ENCODE results near the gene FOLR1.

Gene FOLR1

DNA sequence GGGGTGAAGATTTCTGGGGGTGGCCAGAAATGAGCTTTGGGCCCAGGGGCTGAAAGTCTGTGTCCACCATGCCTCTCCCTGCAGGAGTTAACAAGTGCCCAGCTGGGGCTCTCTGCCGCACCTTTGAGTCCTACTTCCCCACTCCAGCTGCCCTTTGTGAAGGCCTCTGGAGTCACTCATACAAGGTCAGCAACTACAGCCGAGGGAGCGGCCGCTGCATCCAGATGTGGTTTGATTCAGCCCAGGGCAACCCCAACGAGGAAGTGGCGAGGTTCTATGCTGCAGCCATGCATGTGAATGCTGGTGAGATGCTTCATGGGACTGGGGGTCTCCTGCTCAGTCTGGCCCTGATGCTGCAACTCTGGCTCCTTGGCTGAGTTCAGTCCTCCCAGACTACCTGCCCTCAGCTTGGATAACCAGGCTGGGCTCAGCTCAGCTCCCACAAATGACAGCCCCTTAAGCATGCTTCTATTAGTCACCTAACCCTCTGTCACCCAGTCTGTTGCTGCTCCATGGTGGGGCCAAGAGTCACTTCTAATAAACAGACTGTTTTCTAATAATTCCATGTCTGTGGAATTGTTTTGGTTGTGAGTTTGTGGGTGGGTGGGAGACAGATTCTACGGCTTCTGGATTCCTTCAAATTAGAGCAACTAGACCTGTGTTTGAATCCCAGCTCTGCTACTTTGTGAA is 29.6 kb downstream of the FOLR1 start:
- H3K4me3 ChIP-seq (ENCODE audit: low read depth, low read length), result no peak overlapping the region
- in situ Hi-C loops (cut with HindIII; ENCODE audit: low sequenced_read_pairs), result no loop called here
- TF ChIP-seq, protein P1, sequence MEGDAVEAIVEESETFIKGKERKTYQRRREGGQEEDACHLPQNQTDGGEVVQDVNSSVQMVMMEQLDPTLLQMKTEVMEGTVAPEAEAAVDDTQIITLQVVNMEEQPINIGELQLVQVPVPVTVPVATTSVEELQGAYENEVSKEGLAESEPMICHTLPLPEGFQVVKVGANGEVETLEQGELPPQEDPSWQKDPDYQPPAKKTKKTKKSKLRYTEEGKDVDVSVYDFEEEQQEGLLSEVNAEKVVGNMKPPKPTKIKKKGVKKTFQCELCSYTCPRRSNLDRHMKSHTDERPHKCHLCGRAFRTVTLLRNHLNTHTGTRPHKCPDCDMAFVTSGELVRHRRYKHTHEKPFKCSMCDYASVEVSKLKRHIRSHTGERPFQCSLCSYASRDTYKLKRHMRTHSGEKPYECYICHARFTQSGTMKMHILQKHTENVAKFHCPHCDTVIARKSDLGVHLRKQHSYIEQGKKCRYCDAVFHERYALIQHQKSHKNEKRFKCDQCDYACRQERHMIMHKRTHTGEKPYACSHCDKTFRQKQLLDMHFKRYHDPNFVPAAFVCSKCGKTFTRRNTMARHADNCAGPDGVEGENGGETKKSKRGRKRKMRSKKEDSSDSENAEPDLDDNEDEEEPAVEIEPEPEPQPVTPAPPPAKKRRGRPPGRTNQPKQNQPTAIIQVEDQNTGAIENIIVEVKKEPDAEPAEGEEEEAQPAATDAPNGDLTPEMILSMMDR (IDR thresholded peaks at IDR 0.05; ENCODE audit: low read depth, low read length, missing control alignments), result no peak
- no peak for DNase-seq (ENCODE audit: low read depth)

DNA sequence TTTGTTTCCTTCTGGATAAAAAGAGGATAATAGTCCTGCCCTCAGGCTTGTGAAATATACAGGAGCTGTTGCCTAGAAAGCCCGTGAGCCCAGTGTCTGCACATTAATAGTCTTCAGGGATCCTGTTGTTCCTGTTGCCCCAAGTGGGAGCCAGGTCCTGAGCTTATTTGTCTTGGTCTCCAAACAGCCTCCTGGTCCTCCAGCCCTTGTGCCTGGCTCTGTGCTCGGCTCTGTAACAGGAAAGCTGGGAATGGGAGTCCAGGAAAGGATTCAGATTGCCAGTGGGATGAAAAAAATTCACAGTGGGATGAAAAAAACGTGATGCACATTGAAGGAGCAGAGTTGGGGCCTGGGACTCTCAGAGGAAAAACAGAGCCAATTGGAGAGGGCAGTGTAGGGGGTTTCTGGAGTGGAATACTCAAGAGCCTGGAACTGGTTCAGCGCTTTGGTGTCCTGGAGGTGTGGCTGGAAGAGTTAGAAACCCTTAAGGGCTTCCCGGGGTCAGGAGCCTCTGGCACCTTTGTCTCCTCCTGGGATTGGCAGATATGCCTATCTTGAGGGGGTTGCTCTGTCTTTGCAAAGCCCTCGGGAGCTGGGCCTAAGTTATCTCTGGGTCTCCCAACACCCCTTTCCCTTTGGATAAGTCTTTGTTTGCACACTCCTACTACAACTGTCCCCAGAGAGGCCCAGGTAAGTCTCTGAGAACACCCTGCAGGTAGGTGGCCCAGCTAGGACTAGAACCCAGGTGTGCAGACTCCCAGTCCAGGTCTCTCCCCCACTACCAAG is 30.4 kb downstream of the FOLR1 start:
- peak overlapping the region; percentile 93 for H3K4me3 ChIP-seq (ENCODE audit: low read depth, low read length)
- TF ChIP-seq, protein P1 (IDR thresholded peaks at IDR 0.05; ENCODE audit: low read depth, low read length, missing control alignments), result no peak
- no peak for DNase-seq (ENCODE audit: low read depth)
- in situ Hi-C loops (cut with HindIII; ENCODE audit: low sequenced_read_pairs), result no loop called here

DNA sequence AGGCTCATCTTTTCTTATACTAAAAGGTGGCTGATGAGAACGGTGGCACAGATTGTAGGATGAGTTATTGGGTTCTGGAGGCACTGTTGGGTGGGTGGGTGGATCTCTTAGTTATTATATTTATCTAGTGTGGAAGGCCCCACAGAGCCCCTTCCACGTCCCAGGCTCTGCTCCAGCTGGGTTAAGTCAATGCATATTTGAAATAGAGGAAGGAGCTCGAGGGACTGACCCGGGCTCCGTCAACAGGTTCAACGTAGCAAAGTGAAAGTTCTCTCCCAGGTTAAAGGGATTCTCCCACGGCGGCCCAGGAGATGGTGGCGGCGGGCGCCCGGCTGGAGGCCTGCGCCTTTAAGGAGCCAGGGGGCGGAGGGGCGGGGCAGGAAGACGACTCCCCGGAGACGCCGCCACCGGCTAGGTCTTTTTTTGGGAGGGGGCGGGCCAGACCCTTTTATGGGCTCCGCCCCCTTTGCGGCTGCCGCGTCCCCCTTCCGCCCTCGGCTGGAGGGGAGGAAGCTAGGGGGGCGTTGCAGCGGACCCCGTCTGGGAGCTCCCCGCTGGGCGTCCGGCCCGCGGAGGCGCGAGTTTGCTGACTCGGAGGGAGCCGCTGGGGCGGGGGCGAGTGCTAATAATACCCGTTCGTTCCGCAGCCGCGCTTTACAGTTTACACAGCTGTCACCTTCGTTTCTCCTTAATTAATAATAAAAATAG is 31.1 kb downstream of the FOLR1 start:
- in situ Hi-C loops (cut with HindIII; ENCODE audit: low sequenced_read_pairs), result no loop called here
- TF ChIP-seq, protein P1 (IDR thresholded peaks at IDR 0.05; ENCODE audit: low read depth, low read length, missing control alignments), result peak; percentile 15
- peak; percentile 63 for DNase-seq (ENCODE audit: low read depth)
- H3K4me3 ChIP-seq (ENCODE audit: low read depth, low read length), result peak overlapping the region; percentile 93

DNA sequence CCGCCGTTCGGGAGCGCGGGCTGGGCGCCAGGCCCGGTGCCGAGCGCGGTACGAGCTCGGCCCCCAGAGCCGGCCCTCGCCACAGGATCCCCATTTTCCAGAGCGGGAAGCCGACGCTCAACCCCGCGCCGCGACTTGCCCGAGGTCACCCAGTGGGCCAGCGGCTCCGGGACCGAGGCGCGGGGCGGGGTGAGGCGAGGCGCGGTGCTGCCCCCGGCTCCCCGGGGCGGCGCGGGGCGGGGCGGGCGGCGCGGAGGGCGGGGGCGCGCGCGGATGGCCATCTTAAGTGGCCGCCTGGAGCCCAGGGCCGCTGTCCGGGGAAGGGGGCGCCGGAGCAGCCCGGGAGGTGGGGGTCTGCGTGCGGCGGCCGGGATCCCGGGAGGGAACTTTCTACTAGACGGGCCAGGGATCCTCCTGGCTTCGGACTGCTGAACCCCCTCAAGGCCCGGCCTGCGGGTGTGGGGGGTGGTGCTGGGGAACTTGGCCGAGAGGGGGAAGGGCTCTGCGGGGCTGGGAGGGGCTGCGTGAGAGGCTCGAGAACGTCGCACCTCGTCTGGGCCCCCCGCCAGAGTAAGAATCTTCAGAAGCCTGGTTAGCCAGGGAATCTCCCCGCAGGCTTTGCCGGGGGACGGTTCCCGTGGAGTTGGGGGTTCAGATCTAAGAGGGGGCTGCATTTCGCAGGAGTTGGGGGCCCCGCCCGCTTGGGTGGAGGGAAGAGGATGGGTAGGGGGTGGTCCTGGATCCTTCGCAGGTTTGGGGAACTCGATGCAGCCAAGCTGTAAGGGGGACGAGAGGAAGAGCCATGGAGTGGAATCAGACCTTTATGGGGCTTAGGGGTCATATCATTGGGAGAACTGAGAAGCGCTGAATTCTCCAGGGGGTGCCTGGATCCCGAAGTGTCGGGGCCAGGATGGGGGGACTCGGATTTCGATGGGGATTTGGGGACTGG is 31.9 kb downstream of the FOLR1 start:
- DNase-seq (ENCODE audit: low read depth), result peak; percentile 23
- peak overlapping the region; percentile 93 for H3K4me3 ChIP-seq (ENCODE audit: low read depth, low read length)
- in situ Hi-C loops (cut with HindIII; ENCODE audit: low sequenced_read_pairs), result no loop called here
- TF ChIP-seq, protein P1 (IDR thresholded peaks at IDR 0.05; ENCODE audit: low read depth, low read length, missing control alignments), result no peak

DNA sequence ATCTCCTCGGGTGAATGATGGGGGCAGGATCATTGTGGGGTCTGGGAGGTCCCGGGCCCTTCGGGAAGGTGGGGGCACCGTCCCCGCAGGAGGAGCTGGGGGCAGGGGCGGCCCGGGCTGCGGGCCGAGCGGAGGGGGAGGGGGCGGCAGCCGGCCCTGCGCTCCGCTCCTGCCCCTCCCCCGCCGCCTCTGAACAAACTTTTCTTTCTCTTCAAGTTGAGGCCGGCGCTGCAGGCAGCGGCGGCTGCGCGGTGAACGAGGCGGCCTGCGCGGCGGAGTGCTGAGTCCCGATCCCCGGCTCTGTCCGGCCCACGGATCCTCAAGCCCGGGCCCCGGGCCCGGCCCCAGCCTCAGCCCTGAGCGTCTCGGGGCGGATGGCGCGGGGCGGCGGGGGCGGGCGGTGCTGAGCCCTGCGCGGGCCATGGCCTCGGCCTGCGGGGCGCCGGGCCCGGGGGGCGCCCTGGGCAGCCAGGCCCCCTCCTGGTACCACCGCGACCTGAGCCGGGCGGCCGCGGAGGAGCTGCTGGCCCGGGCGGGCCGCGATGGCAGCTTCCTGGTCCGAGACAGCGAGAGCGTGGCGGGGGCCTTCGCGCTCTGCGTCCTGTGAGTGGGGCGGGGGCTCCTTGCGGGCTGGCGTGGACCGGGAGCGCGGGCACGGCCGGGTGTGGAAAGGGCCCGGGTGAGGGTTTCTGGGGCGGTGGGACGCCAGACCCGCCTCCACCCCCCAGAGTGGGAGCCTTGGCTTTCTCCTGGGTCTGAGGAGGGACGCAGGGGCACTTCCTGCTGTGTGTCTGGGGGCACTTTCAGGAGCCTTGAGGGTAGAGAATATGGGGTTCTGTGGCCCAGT is 32.8 kb downstream of the FOLR1 start, which contains the start of gene INPPL1:
TSS of gene INPPL1 (plus strand) at position 204 of the 847 bp plus-strand sequence. CDS start at position 422, 218 bp downstream.
- in situ Hi-C loops (cut with HindIII; ENCODE audit: low sequenced_read_pairs), result no loop called here
- H3K4me3 ChIP-seq (ENCODE audit: low read depth, low read length), result peak within 1 kb of the TSS; percentile 93
- TF ChIP-seq, protein P1 (IDR thresholded peaks at IDR 0.05; ENCODE audit: low read depth, low read length, missing control alignments), result no peak
- no peak for DNase-seq (ENCODE audit: low read depth)
